K562 (cell line): ENCODE data around the gene AFF3. TPM values are rescaled to one million over a fixed set of nuclear protein-coding genes. Genes with fewer than 3 reads are reported as not detected.

Experiments
- ATAC-seq: fragments of 200-7000 bp; cut with Tn5 transposase; 3 replicates; pipeline ENCODE4 v1.9.1; 2020; ENCODE audit warnings: moderate library complexity
- BruUV-seq: library from RNA; stranded (reverse); fragments of 400-500 nt; replicated peaks from 2 replicates; lab custom pipeline; 2021; lab: Mats Ljungman, UMichigan
- CTCF ChIA-PET: fragments of 300-600 bp; formaldehyde crosslinking; extraction: SDS; loops from one replicate; lab custom pipeline; 2021; ENCODE audit warnings: low intra/inter-chr PET ratio; lab: Yijun Ruan, JAX
- POLR2A ChIA-PET: fragments of 300-600, 350-650 bp; sonication (Branson Sonifier 250); formaldehyde crosslinking; extraction: SDS; loops from one replicate; lab custom pipeline; 2021; ENCODE audit warnings: antibody characterized with exemption, inconsistent platforms; lab: Yijun Ruan, JAX
- DNase-seq, 4 experiments: peaks; one replicate each; pipeline versions ENCODE4 v3.0.0 to v3.0.0-alpha.2; 2011 to 2018; ENCODE audit warnings: low spot score in 3 of 4, mixed read lengths in 3 of 4; ENCODE audit errors: extremely low read depth in 1 of 4
- FAIRE-seq: peaks from 2 replicates; lab custom pipeline; 2011; peaks lifted over from hg19 to GRCh38; lab: Jason Lieb, UNC
- H2AFZ ChIP-seq: 2 replicates; pipeline ENCODE4 v1.6.0; 2011; ENCODE audit warnings: low read depth, low read length, control low read depth, inconsistent platforms
- H3K27ac ChIP-seq: fragments of 200-600 bp; 3 replicates; pipeline ENCODE4 v1.8.0; 2011; ENCODE audit warnings: low read depth, mild to moderate bottlenecking, control low read depth, inconsistent platforms, low read length, moderate library complexity, mixed read lengths; ENCODE audit errors: extremely low read depth
- H3K27me3 ChIP-seq, 2 experiments: fragments of 300-600 bp in 1 of 2; 2 replicates in 1 of 2; 3 replicates in 1 of 2; pipeline versions ENCODE4 v1.6.0 to v1.8.0; 2011; ENCODE audit warnings: inconsistent platforms in 2 of 2, low read length in 2 of 2, mild to moderate bottlenecking in 1 of 2, mixed read lengths in 1 of 2, moderate library complexity in 1 of 2; ENCODE audit not compliant: control insufficient read depth in 2 of 2, insufficient read depth in 2 of 2
- H3K36me3 ChIP-seq: fragments of 300-600 bp; 3 replicates; pipeline ENCODE4 v1.8.0; 2011; ENCODE audit warnings: mild to moderate bottlenecking, low read length, inconsistent platforms; ENCODE audit not compliant: control insufficient read depth, insufficient read depth
- H3K4me1 ChIP-seq, 2 experiments: fragments of 200-600 bp in 1 of 2; replicated peaks in 1 of 2; 2 replicates in 1 of 2; 3 replicates in 1 of 2; pipeline versions ENCODE4 v1.5.1 to v1.8.0; 2011; ENCODE audit warnings: inconsistent platforms in 2 of 2, low read length in 2 of 2, mild to moderate bottlenecking in 1 of 2, mixed read lengths in 1 of 2, moderate library complexity in 1 of 2; ENCODE audit not compliant: control insufficient read depth in 2 of 2, insufficient read depth in 2 of 2
- H3K4me2 ChIP-seq: 2 replicates; pipeline ENCODE4 v1.6.1; 2011; ENCODE audit warnings: low read length, control low read depth, inconsistent platforms, mixed read lengths; ENCODE audit not compliant: insufficient read depth
- H3K4me3 ChIP-seq: fragments of 200-600 bp; sonication (generic), shearing (Covaris generic); 2 replicates; pipeline ENCODE4 v1.5.1; 2016; ENCODE audit warnings: control low read depth, inconsistent platforms
- H3K79me2 ChIP-seq: fragments of 200-600 bp; 3 replicates; pipeline ENCODE4 v1.8.0; 2011; ENCODE audit warnings: low read length, inconsistent platforms; ENCODE audit not compliant: control insufficient read depth, insufficient read depth
- H3K9ac ChIP-seq, 2 experiments: 2 replicates each; pipeline versions ENCODE4 v1.6.0 to v1.6.1; 2011; ENCODE audit warnings: low read depth in 2 of 2, low read length in 2 of 2, control low read depth in 1 of 2, inconsistent platforms in 1 of 2, mild to moderate bottlenecking in 1 of 2, mixed read lengths in 1 of 2; ENCODE audit not compliant: insufficient read depth in 1 of 2
- H3K9me1 ChIP-seq: one replicate; pipeline ENCODE4 v1.6.0; 2011; ENCODE audit warnings: inconsistent platforms, mild to moderate bottlenecking, low read length, moderate library complexity; ENCODE audit not compliant: control insufficient read depth, insufficient read depth
- H3K9me3 ChIP-seq: replicated peaks from 2 replicates; pipeline ENCODE4 v1.5.1; 2011; ENCODE audit warnings: low read depth, low read length, inconsistent platforms; ENCODE audit not compliant: control insufficient read depth, insufficient read depth
- H4K20me1 ChIP-seq: replicated peaks from 2 replicates; pipeline ENCODE4 v1.6.1; 2011; ENCODE audit warnings: low read length, inconsistent platforms, mixed read lengths; ENCODE audit not compliant: control insufficient read depth, insufficient read depth
- ARID3B ChIP-seq: fragments of 250-450 bp; sonication (Bioruptor Pico); IDR thresholded peaks from 2 replicates; pipeline ENCODE4 v1.4.0; 2020; ENCODE audit warnings: borderline replicate concordance
- CHD1 ChIP-seq: fragments of 200-600 bp; sonication (generic); IDR thresholded peaks from one replicate; pipeline ENCODE4 v1.6.1; 2012; ENCODE audit warnings: mild to moderate bottlenecking, moderate library complexity, low read length, inconsistent platforms
- ETV6 ChIP-seq, 3 experiments: fragments of 150-350 bp in 1 of 3; sonication (generic) in 1 of 3; formaldehyde crosslinking in 1 of 3; IDR thresholded peaks; 2 replicates each; pipeline versions ENCODE4 v1.6.1 to v1.8.0; 2014 to 2022; ENCODE audit warnings: borderline replicate concordance in 2 of 3, low read depth in 2 of 3, antibody characterized with exemption in 1 of 3, low read length in 1 of 3, mild to moderate bottlenecking in 1 of 3, missing genetic modification reagents in 1 of 3
- HCFC1 ChIP-seq: IDR thresholded peaks from 2 replicates; pipeline ENCODE4 v1.6.1; 2012; ENCODE audit warnings: low read depth, low read length, improper control_type of control experiment
- LEF1 ChIP-seq: fragments of 450-650 bp; IDR thresholded peaks from 2 replicates; pipeline ENCODE4 v1.6.1; 2016; ENCODE audit warnings: mild to moderate bottlenecking
- MYBL2 ChIP-seq, 2 experiments: fragments of 450-650 bp in 1 of 2; sonication (generic) in 1 of 2; formaldehyde crosslinking in 1 of 2; IDR thresholded peaks; 2 replicates each; pipeline versions ENCODE4 v1.6.1 to v1.8.1; 2017 to 2022; ENCODE audit warnings: borderline replicate concordance in 1 of 2, inconsistent platforms in 1 of 2, low read depth in 1 of 2, mild to moderate bottlenecking in 1 of 2, missing genetic modification reagents in 1 of 2, moderate library complexity in 1 of 2
- NCOA1 ChIP-seq: fragments of 450-650 bp; IDR thresholded peaks from 2 replicates; pipeline ENCODE4 v1.6.1; 2016; ENCODE audit warnings: low read depth
- RBM14 ChIP-seq: fragments of 200-400 bp; formaldehyde crosslinking; IDR thresholded peaks from 2 replicates; pipeline ENCODE4 v1.6.1; 2018; ENCODE audit warnings: low read depth, mild to moderate bottlenecking, low read length, moderate library complexity, borderline replicate concordance; ENCODE audit not compliant: insufficient read depth
- TEAD1 ChIP-seq, 2 experiments: fragments of 450-650 bp in 1 of 2; sonication (generic) in 1 of 2; formaldehyde crosslinking; IDR thresholded peaks; 2 replicates each; pipeline versions ENCODE4 v1.4.0 to v1.8.0; 2020 to 2022; ENCODE audit warnings: mild to moderate bottlenecking in 2 of 2, missing genetic modification reagents in 1 of 2
- ZBTB1 ChIP-seq: sonication (generic); formaldehyde crosslinking; IDR thresholded peaks from 2 replicates; pipeline ENCODE4 v1.8.1; 2023; ENCODE audit warnings: missing genetic modification reagents, low read depth, mild to moderate bottlenecking, borderline replicate concordance
- ZBTB5 ChIP-seq: fragments of 450-650 bp; IDR thresholded peaks from 2 replicates; pipeline ENCODE4 v1.6.1; 2017; ENCODE audit warnings: antibody characterized with exemption
- ZBTB9 ChIP-seq: fragments of 450-650 bp; formaldehyde crosslinking; IDR thresholded peaks from 2 replicates; pipeline ENCODE4 v1.4.0; 2020; ENCODE audit warnings: mild to moderate bottlenecking, moderate library complexity
- ZNF134 ChIP-seq: fragments of 250-450 bp; sonication (Bioruptor Pico); conservative IDR thresholded peaks from 2 replicates; pipeline ENCODE4 v1.4.0; 2020
- ZNF280B ChIP-seq: fragments of 250-450 bp; sonication (Bioruptor Pico); IDR thresholded peaks from 2 replicates; pipeline ENCODE4 v1.5.1; 2021; ENCODE audit warnings: mild to moderate bottlenecking
- ZNF444 ChIP-seq: fragments of 250-450 bp; sonication (Bioruptor Pico); IDR thresholded peaks from 2 replicates; pipeline ENCODE4 v1.4.0; 2020; ENCODE audit warnings: mild to moderate bottlenecking, moderate library complexity
- WGBS: fragments of 100-300 bp; shearing (Covaris generic); methylation state at CpG from one replicate; pipeline ENCODE4 v1.1.6; 2016; ENCODE audit warnings: low coverage, mixed read lengths; ENCODE audit not compliant: insufficient coverage; ENCODE audit errors: missing lambda C conversion rate; 5-methylcytosine and 5-hydroxymethylcytosine counted together
- in situ Hi-C: fragments of 300-500 bp; cut with MboI; formaldehyde crosslinking; loops from 4 replicates; pipeline ENCODE4 v1.15.0; 2018; ENCODE audit warnings: inconsistent platforms, mixed read lengths
- intact Hi-C: fragments of 100-400 bp; cut with micrococcal nuclease; formaldehyde crosslinking; loops from 2 replicates; pipeline ENCODE4 v1.14.2; 2022
- polyA plus RNA-seq, 8 experiments: library from polyadenylated mRNA; depleted of rRNA in 4 of 8; stranded (reverse) in 5 of 8; unstranded in 3 of 8; fragments of >200 nt; fragmentation: Nextera tagmentation in 2 of 8; fragmentation: Illumina TruSeq in 1 of 8; extraction: Ambion mirVana in 2 of 8; extraction: Trizol in 1 of 8; gene quantifications; 2 replicates each; pipeline versions ENCODE4 v1.2.1 to v1.2.3, GENCODE V29; 2011 to 2014; ENCODE audit warnings: inconsistent platforms in 1 of 8, missing spikeins in 1 of 8
- total RNA-seq, 7 experiments: library from RNA; depleted of rRNA in 6 of 7; stranded (reverse); fragments of >200 nt in 6 of 7; fragmentation: Illumina TruSeq in 2 of 7; extraction: Trizol in 2 of 7; gene quantifications; 2 replicates each; pipeline versions ENCODE4 v1.2.1 to v1.2.3, GENCODE V29; 2011 to 2021; ENCODE audit warnings: low replicate concordance in 1 of 7

AFF3 gene
- total and polyA plus RNA-seq, 9 of the 15 experiments (the other 6 are each of a cell fraction or from before 2014, with no cell fraction given): 0.02 to 0.11 TPM; not detected in 7

- in situ Hi-C loops (no loop called here), intact Hi-C loops (no loop called here)
- Histone ChIP-seq H4K20me1 (no peaks in the 10 kb centered on the region), H3K27ac (no peak overlapping the region), H3K9me3 (no peaks in the 10 kb centered on the region), H3K9ac (no peak overlapping the region), H3K27me3 (no peaks in the 10 kb centered on the region), H3K36me3 (no peaks in the 10 kb centered on the region), H3K4me1 (no peaks in the 10 kb centered on the region), H3K4me2 (no peak overlapping the region), H2AFZ (no peak overlapping the region), H3K79me2 (no peaks in the 10 kb centered on the region), H3K4me3 (no peak overlapping the region), H3K9me1 (no peaks in the 10 kb centered on the region)
- 0% methylated on average over 2 of the region's 2 CpGs for WGBS
- DNase-seq (no peak), ATAC-seq (no peak), FAIRE-seq (no peak)
- ChIA-PET CTCF (no interaction called here), POLR2A (no interaction called here)
- no TSS peak for BruUV-seq
- no peak for TF ChIP-seq ZNF280B
- TF ChIP-seq ZBTB9: no peak
- TF ChIP-seq ZBTB5: no peak
- no peak for TF ChIP-seq ZBTB1 (CRISPR knock-in tag)
- TF ChIP-seq ARID3B (CRISPR knock-in tag): no peak
- no peak for TF ChIP-seq TEAD1 (CRISPR knock-in tag; IDR thresholded peaks at IDR 0.05)
- TF ChIP-seq HCFC1: no peak
- TF ChIP-seq RBM14: no peak
- TF ChIP-seq ETV6 (IDR thresholded peaks at IDR 0.05; ENCODE audit: borderline replicate concordance in 1 of 2, low read depth in 2 of 2, low read length in 1 of 2): no peak
- TF ChIP-seq ETV6 (CRISPR knock-in tag; IDR thresholded peaks at IDR 0.05; ENCODE audit: borderline replicate concordance): no peak
- no peak for TF ChIP-seq LEF1
- TF ChIP-seq CHD1: no peak
- TF ChIP-seq ZNF134: no peak
- no peak for TF ChIP-seq NCOA1
- no peak for TF ChIP-seq MYBL2 (IDR thresholded peaks at IDR 0.05; ENCODE audit: low read depth)
- TF ChIP-seq MYBL2 (CRISPR knock-in tag; IDR thresholded peaks at IDR 0.05; ENCODE audit: borderline replicate concordance): no peak
- TF ChIP-seq ZNF444: no peak
These were observed 110.8 kb downstream of the AFF3 start for GRCh38 chr2:100031604-100032003.
